ENCODE results near the gene LPAR6.

LPAR6 gene

GRCh38 chr13:48415516-48415915 is 2.6 kb upstream of the LPAR6 start:
- in situ Hi-C loops (cut with HindIII; ENCODE audit: low sequenced_read_pairs) = no loop called here

- in situ Hi-C loops (cut with HindIII; ENCODE audit: low sequenced_read_pairs) = no loop called here
These were observed 1.6 kb upstream of the LPAR6 start for GRCh38 chr13:48414501-48414900.

- in situ Hi-C loops (cut with HindIII; ENCODE audit: low sequenced_read_pairs) = no loop called here
These were observed 927 bp downstream of the LPAR6 start for GRCh38 chr13:48411841-48412531.

- in situ Hi-C loops (cut with HindIII; ENCODE audit: low sequenced_read_pairs) = no loop called here
These were observed 1.6 kb downstream of the LPAR6 start for GRCh38 chr13:48411147-48411794.

- in situ Hi-C loops (cut with HindIII; ENCODE audit: low sequenced_read_pairs) = no loop called here
These were observed 2.7 kb downstream of the LPAR6 start for GRCh38 chr13:48410199-48410598.

- in situ Hi-C loops (cut with HindIII; ENCODE audit: low sequenced_read_pairs) = no loop called here
These were observed 7.0 kb downstream of the LPAR6 start for GRCh38 chr13:48405875-48406274.

GRCh38 chr13:48404952-48405351 is 8.0 kb downstream of the LPAR6 start:
- in situ Hi-C loops (cut with HindIII; ENCODE audit: low sequenced_read_pairs) = loop anchor here (5.0 kb wide), 1 partner anchor 87 kb away; no protein-coding TSS in a partner anchor

- in situ Hi-C loops (cut with HindIII; ENCODE audit: low sequenced_read_pairs) = loop anchor here (5.0 kb wide), 1 partner anchor 88 kb away; no protein-coding TSS in a partner anchor
These were observed 9.0 kb downstream of the LPAR6 start for GRCh38 chr13:48403913-48404312.

GRCh38 chr13:48403151-48403631 is 9.7 kb downstream of the LPAR6 start:
- in situ Hi-C loops (cut with HindIII; ENCODE audit: low sequenced_read_pairs) = loop anchor here (5.0 kb wide), 1 partner anchor 89 kb away; no protein-coding TSS in a partner anchor

GRCh38 chr13:48402325-48402932 is 10.5 kb downstream of the LPAR6 start:
- in situ Hi-C loops (cut with HindIII; ENCODE audit: low sequenced_read_pairs) = loop anchor here (5.0 kb wide), 1 partner anchor 90 kb away; no protein-coding TSS in a partner anchor

GRCh38 chr13:48401480-48401879 is 11.4 kb downstream of the LPAR6 start:
- in situ Hi-C loops (cut with HindIII; ENCODE audit: low sequenced_read_pairs) = loop anchor here (5.0 kb wide), 1 partner anchor 91 kb away; no protein-coding TSS in a partner anchor

- in situ Hi-C loops (cut with HindIII; ENCODE audit: low sequenced_read_pairs) = loop anchor here (5.0 kb wide), 1 partner anchor 91 kb away; no protein-coding TSS in a partner anchor
These were observed 12.0 kb downstream of the LPAR6 start for GRCh38 chr13:48400850-48401291.

- in situ Hi-C loops (cut with HindIII; ENCODE audit: low sequenced_read_pairs) = loop anchor here (5.0 kb wide), 1 partner anchor 92 kb away; no protein-coding TSS in a partner anchor
These were observed 12.7 kb downstream of the LPAR6 start for GRCh38 chr13:48400090-48400694.

GRCh38 chr13:48398450-48399095 is 14.3 kb downstream of the LPAR6 start:
- in situ Hi-C loops (cut with HindIII; ENCODE audit: low sequenced_read_pairs) = no loop called here

GRCh38 chr13:48397744-48398143 is 15.2 kb downstream of the LPAR6 start:
- in situ Hi-C loops (cut with HindIII; ENCODE audit: low sequenced_read_pairs) = no loop called here

- in situ Hi-C loops (cut with HindIII; ENCODE audit: low sequenced_read_pairs) = no loop called here
These were observed 19.2 kb downstream of the LPAR6 start for GRCh38 chr13:48393698-48394085.

GRCh38 chr13:48393030-48393697 is 19.7 kb downstream of the LPAR6 start:
- in situ Hi-C loops (cut with HindIII; ENCODE audit: low sequenced_read_pairs) = no loop called here

GRCh38 chr13:48391257-48391656 is 21.7 kb downstream of the LPAR6 start:
- in situ Hi-C loops (cut with HindIII; ENCODE audit: low sequenced_read_pairs) = no loop called here

GRCh38 chr13:48386816-48387215 is 26.1 kb downstream of the LPAR6 start:
- in situ Hi-C loops (cut with HindIII; ENCODE audit: low sequenced_read_pairs) = no loop called here

GRCh38 chr13:48383384-48383783 is 29.5 kb downstream of the LPAR6 start:
- in situ Hi-C loops (cut with HindIII; ENCODE audit: low sequenced_read_pairs) = no loop called here

All from endothelial cell of hepatic sinusoid (primary cell).